ENCODE results near the gene MCM8. TPM values are rescaled to one million over a fixed set of nuclear protein-coding genes. Genes with fewer than 3 reads are reported as not detected.

MCM8 gene
- total RNA-seq, 1 donor from 2014 or later = 5.7 TPM

DNA sequence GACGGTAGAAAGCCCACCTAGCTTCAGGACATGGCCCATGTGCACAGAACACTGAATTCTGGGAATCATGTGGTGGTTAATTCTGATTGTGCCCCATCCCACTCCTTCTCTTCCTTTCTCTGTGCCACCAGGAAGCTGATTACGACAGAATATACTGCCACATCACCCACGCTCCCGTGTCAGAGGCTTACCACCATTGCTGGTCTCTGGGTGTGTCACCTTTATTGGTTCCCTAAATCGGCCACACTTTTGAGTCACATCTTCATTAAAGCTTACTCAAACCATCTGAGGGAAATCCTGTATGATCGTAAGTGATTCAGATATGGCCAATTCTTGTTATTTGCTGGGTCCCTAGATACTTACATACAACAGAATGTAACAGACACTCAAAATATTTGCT is 3.2 kb upstream of the MCM8 start:
- no peak for ATAC-seq

DNA sequence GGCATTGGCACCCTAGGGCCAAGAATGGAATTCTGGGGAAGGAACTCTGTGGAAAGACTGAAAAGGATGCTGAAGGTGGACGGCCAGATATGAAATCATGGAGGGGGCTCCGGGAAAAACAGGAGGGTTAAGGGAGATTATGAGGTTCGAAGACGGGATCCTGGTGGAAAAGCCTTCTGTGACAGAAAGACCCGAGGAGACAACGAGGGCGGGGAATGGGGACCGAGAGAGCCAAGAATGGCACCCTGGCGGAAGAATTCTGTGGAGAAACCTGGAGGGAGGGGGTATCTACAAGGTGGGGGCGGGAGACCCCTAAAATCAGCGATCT is 545 bp upstream of the MCM8 start:
- ATAC-seq = no peak

DNA sequence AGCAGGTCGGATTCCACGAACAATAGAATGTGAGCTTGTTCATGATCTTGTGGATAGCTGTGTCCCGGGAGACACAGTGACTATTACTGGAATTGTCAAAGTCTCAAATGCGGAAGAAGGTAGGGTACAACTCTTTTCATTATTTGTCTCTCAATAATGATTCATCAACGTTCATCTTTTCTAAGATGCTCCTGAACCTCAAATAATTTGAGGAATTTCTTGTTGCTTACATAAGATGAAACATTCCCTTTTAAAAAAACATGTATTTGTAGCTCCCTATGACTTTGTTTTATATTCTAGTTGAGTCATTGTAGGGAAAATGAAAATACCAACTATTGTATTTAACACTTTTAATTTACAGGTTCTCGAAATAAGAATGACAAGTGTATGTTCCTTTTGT is 17.0 kb downstream of the MCM8 start:
- no peak for ATAC-seq

DNA sequence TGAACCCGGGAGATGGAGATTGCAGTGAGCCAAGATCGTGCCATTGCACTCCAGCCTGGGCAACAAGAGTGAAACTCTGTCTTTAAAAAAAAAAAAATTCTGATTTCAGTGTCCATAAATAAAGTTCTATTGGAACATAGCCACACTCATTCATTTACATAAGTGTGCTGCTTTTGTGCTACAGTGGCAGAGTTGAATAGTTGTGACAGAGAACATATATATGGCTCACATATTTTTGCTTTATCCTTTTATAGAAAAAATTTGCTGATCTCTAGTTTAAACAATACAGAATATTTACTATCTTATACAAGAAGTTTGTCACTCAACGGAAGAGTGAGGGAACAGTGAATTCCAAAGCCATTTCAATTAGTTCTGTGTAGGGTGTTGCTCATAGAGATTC is 18.0 kb downstream of the MCM8 start:
- ATAC-seq = no peak

DNA sequence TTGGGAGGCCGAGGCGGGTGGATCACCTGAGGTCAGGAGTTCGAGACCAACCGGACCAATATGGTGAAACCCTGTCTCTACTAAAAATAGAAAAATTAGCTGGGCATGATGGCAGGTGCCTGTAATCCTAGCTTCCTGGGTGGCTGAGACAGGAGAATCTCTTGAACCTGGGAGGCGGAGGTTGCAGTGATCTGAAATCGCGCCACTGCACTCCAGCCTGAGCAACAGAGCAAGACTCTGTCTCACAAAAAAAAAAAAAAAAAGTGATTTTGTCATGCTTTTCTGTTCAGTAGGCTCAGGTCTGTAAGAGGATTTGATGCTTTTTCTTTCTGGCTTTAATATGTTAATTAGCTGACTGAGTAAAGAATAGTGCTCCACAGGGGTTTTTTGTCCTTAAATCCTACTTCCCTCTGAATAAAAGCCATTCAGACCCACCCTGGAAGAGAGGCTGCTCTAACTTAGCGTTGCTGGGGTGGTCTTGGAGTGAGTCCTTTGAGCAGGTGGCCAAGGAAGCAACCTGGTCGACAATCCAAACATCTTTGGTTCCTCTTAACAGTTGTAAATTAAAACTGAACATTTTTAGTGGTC is 19.0 kb downstream of the MCM8 start:
- ATAC-seq = no peak

DNA sequence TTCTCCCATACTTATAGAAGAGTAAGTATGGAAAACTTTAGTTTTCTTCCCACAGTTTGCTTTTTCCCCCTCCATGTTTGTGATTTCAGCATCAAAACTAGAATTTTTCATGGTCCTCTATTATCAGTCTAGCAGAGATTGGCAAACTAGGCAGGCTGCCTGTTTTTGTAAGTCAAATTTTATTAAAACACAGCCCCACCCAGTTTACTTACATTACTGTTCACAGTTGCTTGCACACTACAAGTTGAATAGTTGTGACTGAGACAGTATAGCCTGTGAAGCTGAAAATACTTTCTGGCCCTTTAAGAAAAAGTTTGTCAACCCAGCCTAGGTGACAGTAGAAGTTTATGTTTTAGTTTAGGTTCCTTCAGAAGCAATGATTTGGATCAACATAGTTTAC is 19.5 kb downstream of the MCM8 start:
- ATAC-seq = no peak

DNA sequence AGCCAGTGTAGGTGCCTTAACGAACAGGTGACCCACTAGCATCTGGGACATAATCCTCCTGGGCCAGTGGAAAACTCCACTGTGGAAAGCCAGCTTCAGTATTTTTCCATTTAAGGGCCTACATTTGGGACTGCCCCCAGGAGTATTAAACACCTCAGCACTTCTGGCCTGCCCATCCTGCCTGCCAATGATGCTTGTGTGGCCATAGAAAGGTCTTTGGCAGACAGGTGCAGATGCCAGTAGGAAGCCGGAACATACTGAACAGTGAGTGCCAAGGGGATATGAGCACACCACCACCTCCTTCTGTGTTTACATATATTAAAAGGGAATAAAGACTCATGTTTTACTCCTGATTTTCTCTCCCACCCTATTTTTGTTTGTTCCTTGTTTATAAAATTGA is 19.9 kb downstream of the MCM8 start:
- ATAC-seq = no peak

DNA sequence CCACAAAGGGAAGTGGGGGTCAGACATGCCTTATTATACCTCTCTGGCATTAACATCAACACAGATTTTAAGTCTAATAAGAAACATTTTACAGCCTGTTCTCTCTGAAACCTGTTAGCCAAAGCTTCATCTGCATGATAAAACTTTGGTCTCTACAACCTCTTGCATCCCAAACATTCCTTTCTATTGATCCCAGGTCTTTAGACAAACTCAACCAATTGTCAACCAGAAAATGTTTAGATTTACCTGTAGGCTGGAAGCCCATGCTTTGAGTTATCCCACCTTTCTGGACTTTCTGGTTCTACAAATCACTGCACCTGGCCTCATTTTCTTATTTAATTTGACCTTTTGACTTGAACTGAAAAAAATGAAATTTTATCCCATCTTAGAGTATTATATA is 20.8 kb downstream of the MCM8 start:
- no peak for ATAC-seq

DNA sequence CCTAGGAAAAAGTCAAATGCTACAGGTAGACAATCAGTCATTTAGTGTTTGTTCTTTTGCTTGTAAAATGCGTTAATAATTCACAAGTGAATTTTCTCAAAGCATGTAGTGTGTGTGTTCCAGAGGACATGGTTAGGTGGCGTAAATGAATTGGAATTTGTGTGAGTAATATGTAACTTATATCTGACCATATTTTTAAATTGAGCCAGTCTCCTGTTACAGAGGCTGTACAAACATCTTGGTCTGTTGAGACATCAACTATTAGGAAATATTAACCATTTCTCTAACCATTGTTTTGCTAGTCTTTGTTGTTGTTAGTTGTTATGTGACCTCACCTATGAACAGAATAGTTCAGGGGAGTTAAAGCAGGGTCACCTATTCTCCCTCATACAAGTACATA is 22.7 kb downstream of the MCM8 start:
- ATAC-seq = no peak

DNA sequence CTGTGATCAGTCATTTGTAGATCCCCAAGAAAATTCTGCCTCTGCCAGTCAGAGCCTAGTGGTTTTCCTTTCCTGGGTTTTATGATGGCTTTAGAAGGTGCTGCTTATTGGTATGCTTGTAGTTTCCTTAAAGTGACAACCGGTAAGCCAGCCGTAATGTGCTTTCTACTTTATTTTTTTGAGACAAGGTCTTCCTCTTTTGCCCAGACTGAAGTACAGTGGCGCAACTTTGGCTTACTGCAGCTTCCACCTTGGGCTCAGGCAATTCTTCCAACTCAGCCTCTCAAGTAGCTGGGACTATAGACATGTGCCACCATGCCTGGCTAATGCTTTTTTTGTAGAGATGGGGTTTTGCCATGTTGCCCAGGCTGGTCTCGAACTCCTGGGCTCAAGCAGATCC is 23.5 kb downstream of the MCM8 start:
- no peak for ATAC-seq

DNA sequence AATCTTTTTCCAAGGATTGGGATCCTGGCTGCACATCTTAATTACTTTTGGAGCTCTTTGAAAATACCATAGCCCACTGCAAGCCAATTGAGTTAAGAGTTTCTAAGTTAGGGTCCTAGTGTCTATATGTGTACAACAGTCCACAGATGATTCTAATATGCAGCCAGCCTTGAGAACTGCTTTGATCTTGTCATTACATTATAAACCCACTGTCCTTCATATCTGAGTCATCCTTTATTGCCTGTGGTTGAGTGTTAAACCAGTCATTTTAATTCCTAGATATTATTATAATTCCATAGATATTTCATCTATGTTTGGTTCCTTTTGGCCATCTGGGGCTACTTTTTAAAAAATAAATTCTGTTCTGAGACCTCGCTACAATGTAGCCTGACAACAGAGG is 24.1 kb downstream of the MCM8 start:
- ATAC-seq = no peak

DNA sequence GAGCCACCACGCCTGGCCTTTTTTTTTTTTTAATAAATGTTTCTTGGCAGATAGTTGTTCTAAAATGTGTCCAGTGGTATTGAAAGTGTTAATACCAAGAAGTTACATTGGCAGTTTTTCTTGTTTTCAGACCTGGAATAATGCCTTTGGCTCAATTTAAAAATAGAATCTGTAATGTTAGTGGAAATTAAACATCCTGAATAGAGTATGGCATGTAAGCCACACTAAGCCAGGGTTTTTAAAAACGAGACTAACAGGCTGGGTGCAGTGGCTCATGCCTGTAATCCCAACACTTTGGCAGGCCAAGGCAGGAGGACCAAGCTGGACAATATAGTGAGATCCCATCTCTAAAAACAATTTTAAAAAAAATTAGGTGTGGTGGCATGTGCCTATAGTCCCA is 25.3 kb downstream of the MCM8 start:
- peak; percentile 64 for ATAC-seq

DNA sequence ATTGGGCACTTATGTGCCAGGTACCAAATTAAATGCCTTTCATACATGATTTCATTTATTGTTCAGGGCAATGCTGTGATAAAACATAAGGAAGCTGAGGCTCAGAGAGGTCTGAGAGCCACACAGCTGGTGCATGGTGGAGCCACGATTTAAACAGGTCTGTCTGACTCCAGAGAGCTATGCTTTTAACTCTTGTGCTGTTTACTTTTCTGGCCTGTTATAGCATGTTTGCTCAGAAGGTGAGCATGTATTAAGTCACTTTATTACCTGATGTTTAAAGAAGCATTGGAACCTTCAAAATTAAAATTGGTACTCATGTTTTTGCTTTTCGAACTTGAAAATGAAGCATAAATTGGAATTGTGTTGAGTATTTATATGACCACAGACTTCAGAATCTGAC is 26.8 kb downstream of the MCM8 start:
- peak; percentile 49 for ATAC-seq

DNA sequence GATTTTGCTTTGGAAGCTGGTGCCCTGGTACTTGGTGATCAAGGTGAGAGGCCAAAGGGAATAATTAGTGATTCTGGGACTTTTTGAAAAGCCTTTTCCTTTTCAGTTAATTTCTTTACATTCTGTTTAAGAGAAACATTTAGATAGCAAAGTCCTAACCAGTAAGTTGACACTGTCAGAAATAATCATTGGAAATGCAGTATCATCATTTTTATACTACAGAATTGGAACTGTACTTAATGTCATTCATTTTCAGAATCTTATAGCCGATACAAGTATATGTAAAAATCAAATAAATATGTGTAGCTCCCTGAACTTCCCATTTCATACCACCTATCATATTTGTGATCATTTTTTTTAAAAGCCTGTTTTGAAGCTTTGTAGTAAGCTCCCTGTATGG is 27.5 kb downstream of the MCM8 start:
- ATAC-seq = no peak

DNA sequence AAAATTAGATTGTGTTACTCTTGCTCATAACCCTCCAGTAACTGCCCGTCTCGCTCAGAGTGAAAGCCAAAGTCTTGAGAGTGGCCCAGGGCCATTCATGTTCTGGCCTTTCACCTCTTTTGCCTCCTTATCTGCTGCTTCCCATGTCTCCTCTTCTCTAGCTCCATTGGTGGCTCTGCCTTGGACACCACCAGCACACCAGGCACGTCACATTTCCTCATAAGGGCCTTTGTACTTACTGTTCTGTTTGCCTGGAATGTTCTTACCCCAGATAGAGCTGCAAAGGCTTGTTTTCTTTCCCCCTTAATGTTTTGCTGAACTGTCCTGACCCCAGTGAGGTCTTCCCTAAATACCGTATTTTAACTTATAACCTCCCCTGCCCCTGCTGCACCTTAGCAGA is 29.3 kb downstream of the MCM8 start:
- ATAC-seq = no peak

DNA sequence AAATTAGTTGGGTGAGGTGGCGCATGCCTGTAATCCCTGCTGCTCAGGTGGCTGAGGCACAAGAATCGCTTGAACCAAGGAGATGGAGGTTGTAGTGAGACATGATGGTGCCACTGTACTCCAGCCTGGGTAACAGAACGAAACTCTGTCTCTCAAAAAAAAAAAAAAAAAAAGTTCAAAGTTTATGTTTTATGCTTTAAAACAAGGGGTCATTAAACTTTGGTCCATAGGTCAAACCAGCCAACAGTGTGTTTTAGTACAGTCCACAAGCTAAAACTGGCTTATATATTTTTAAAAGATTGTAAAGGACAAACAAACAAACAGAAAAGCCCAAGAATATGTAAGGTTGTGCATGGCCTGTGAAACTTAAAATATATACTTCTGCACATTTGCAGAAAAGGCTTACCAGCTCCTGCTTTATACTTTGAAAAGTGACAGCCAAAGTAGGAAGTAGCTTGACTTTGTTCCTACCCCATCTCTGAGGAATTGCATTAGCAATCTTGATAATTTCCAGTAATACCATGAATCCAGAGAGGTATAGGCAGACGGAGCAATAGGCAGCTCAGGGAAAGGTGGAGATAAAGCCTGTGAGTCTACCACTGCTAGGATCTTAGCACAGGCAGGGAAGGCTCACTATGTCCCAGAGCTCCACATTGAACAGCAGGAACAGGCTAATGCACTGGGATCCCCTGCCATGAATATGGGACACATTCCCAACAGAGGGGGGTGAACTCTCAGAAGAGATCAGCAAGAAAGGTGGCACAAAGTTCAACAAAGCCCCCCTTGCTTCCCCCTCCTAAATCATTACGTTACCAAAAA is 30.5 kb downstream of the MCM8 start:
- ATAC-seq = no peak

DNA sequence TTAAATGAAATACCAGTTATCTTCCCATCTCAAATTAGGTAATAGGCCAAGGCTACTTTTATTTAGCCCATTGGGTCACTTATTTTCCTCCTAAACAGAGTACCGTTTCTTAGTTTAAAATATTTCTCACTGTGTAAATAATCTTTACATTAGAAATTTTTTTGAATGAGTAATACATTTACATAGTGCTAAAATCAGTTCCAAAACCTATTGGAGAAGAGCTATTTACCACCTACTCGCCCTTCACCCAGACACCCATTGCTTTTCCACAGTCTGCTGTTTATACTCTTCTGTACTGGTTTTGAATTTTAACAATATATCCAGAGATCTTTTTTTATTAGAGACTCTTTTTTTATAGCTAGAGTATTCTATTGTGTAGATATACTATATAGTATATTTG is 36.9 kb downstream of the MCM8 start:
- no peak for ATAC-seq

DNA sequence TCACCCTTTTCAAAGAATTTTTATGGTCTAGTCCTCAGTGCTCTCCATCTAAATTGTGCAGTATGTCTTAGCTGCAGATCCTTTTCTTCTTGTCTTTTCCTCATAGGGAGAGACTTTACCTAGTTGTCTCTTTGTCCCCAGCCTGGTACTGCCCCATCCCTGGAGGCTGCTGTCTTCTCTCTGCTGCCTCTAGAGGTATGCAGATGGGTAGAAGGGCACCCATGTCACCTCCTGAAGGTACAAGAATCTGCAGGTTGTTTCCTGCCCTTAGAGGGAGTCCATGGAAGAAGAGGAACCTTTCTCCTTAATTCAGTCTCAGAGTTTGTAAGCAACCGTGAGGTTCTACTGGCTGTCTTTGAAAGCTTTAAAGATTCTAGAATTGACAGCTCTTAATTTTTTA is 39.1 kb downstream of the MCM8 start:
- ATAC-seq = no peak

DNA sequence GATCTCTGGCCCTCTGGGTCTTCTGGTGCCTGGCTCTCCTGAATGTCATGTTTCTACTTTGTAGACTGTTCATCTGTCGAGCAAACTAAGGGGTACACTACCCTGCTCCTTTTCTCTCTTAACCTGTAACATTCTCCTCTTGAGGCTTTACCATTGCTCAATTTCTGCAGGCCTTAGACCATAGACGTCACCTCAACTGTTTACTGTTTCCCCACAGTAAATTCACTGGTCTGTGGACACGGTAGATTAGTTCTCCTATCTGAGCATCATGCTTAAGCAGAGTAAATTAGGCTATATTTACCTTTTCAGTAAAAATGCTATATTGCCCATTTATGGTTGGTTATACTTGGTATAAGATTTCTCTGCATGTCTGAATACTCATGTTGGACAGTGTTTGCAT is 40.5 kb downstream of the MCM8 start:
- ATAC-seq = no peak

DNA sequence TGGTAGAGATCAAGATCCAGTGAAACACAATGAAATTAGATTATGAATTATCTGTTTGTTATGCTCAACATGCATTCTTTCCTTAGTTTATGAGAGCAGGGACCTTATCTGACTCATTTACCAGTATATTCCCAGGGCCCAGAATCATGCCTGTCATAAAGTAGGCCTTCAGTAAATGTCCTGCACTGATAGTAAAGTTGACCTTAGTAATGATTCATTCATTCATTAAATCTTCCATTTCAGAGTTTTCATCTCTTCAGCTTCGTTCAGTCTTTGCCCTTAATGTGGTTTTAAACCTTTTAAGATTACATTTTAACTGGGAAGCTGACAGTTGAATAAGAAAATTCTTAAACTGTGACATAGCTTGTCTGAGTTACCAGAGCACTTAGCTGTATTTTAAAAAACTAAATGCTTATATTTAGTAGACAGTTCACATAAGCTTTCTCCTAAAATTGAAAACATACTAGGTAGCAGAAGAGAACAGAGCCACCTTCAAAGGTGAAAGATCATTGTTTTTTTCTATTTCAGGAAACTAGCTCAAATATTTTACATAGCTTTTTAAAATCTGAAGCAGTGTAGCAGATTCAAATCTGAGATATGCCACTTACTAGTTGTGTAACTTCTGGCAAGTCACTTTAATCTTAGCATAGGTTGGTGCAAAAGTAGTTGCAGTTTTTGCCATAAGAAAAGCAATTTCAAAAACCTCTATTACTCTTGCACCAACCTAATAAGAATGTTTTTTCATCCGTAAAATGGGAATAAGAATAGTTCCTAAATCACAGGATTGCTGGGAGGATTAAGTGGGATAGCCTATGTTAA is 41.4 kb downstream of the MCM8 start:
- no peak for ATAC-seq

DNA sequence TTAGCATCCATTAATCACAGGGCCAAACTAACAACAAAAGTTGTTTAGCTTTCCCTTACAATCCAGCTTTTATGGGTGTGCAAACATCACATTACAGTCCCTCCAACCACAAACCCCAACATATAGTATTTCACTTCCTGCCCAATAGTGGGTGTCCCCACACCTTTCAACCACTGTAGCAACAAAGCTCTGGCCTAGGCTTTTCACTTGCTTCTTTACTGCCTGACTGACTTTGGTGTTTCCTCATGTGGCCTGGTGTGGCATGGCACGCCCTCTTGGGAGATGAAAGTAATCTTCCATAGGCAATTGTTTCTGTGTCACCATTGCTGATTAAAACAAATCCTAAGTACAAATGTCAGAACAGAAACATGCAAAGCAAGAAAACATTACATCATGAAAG is 46.3 kb downstream of the MCM8 start:
- ATAC-seq = peak; percentile 96

DNA sequence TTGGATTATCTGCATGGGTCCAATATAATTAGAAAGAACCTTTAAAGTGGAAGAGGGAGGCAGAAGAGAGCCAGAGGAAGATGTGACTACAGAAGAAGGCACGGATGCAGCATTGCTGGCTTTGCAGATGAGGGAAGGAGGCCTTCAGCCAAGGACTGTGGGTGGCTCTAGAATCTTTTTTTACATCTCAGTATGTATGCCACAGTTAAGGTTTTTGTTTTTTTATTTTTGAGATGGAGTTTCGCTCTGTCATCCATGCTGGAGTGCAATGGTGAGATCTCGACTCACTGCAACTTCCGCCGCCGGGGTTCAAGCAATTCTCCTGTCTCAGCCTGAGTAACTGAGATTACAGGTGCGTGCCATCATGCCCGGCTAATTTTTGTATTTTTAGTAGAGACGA is 49.3 kb downstream of the MCM8 start:
- no peak for ATAC-seq

DNA sequence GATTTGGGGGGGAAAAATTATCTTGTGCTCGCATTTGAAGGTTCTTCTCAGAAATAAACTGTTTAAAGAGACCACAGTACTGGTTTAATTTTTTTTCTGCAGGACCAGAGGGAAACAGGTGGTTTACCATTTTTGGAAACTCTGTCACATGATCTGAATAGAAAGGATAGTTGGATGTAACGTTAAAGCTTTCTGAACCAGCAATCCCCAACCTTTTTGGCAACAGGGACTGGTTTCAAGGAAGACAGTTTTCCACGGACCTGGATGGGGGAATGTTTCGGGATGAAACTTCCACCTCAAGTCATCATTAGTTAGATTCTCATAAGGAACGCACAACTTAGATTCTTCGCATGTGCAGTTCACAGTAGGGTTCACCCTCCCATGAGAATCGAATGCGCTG is 50.4 kb downstream of the MCM8 start:
- ATAC-seq = no peak

DNA sequence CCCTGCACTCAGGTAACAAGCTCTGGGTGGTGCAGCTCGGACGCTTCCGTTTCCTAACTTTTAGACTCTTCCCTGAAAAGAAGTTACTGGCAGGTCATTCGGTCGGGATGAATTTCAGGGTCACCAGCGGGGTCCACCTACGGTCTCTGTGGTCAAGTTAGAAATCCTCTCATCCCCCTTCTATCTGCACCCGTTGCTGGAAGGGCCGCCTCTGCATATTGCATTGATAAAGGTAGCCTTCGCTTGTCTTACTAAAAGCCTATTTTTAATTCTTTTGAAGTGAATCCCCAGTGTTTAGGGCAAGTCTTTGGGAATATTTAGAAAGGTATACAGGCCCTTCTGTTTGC is 56.1 kb downstream of the MCM8 start:
- ATAC-seq = no peak

Measured in esophagus mucosa (tissue), 1 donor.